ENCODE data around the gene TTC22. TPM values are rescaled to one million over a fixed set of nuclear protein-coding genes. Genes with fewer than 3 reads are reported as not detected.

The TTC22 gene
- total RNA-seq, 4 donors from 2014 or later: 0.10 to 0.24 (median 0.13) TPM; not detected in 1

GRCh38 chr1:54848134-54848948 is 47.2 kb upstream of the TTC22 start:
- no peaks in the 10 kb centered on the region for H3K27me3 ChIP-seq
- TF ChIP-seq, protein P1, sequence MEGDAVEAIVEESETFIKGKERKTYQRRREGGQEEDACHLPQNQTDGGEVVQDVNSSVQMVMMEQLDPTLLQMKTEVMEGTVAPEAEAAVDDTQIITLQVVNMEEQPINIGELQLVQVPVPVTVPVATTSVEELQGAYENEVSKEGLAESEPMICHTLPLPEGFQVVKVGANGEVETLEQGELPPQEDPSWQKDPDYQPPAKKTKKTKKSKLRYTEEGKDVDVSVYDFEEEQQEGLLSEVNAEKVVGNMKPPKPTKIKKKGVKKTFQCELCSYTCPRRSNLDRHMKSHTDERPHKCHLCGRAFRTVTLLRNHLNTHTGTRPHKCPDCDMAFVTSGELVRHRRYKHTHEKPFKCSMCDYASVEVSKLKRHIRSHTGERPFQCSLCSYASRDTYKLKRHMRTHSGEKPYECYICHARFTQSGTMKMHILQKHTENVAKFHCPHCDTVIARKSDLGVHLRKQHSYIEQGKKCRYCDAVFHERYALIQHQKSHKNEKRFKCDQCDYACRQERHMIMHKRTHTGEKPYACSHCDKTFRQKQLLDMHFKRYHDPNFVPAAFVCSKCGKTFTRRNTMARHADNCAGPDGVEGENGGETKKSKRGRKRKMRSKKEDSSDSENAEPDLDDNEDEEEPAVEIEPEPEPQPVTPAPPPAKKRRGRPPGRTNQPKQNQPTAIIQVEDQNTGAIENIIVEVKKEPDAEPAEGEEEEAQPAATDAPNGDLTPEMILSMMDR (IDR thresholded peaks at IDR 0.05 in 4 of 5, conservative IDR thresholded peaks at IDR 0.05 in 1 of 5): no peak
- no peak for TF ChIP-seq POLR2A (IDR thresholded peaks at IDR 0.05)
- H3K4me1 ChIP-seq: no peaks in the 10 kb centered on the region
- no peak overlapping the region for H3K27ac ChIP-seq
- H3K4me3 ChIP-seq: no peak overlapping the region
- in situ Hi-C loops (cut with MboI; ENCODE audit: low sequenced_read_pairs in 4 of 4) (no loop called here), intact Hi-C loops (cut with DNase I; ENCODE audit: low total_unique reads) (no loop called here)
- ATAC-seq (no peak), DNase-seq (no peak)
- peaks cover 0 to 39% of the 10 kb centered on the region in 2 donors for H3K36me3 ChIP-seq
- H3K9me3 ChIP-seq: no peaks in the 10 kb centered on the region

- TF ChIP-seq POLR2A (IDR thresholded peaks at IDR 0.05): no peak
- TF ChIP-seq, protein P1 (IDR thresholded peaks at IDR 0.05 in 4 of 5, conservative IDR thresholded peaks at IDR 0.05 in 1 of 5): no peak
- peaks cover 0 to 24% of the 10 kb centered on the region in 2 donors for H3K36me3 ChIP-seq
- H3K4me1 ChIP-seq: no peaks in the 10 kb centered on the region
- H3K27me3 ChIP-seq: no peaks in the 10 kb centered on the region
- H3K9me3 ChIP-seq: no peaks in the 10 kb centered on the region
- no peak overlapping the region for H3K27ac ChIP-seq
- DNase-seq (no peak), ATAC-seq (no peak)
- intact Hi-C loops (cut with DNase I; ENCODE audit: low total_unique reads): no loop called here
- H3K4me3 ChIP-seq: no peak overlapping the region
- in situ Hi-C loops (cut with MboI; ENCODE audit: low sequenced_read_pairs in 4 of 4): no loop called here
These were observed 45.7 kb upstream of the TTC22 start for GRCh38 chr1:54846716-54847284.

- intact Hi-C loops (cut with DNase I; ENCODE audit: low total_unique reads): no loop called here
- Histone ChIP-seq H3K27ac (no peak overlapping the region), H3K36me3 (peaks cover 0 to 19% of the 10 kb centered on the region in 2 donors), H3K4me3 (no peak overlapping the region), H3K4me1 (no peaks in the 10 kb centered on the region), H3K9me3 (no peaks in the 10 kb centered on the region), H3K27me3 (no peaks in the 10 kb centered on the region)
- DNase-seq (no peak), ATAC-seq (no peak)
- no peak for TF ChIP-seq POLR2A (IDR thresholded peaks at IDR 0.05)
- TF ChIP-seq, protein P1 (IDR thresholded peaks at IDR 0.05 in 4 of 5, conservative IDR thresholded peaks at IDR 0.05 in 1 of 5): no peak
- in situ Hi-C loops (cut with MboI; ENCODE audit: low sequenced_read_pairs in 4 of 4): no loop called here
These were observed 45.2 kb upstream of the TTC22 start for GRCh38 chr1:54846301-54846700.

GRCh38 chr1:54845772-54846171 is 44.6 kb upstream of the TTC22 start:
- ATAC-seq (no peak), DNase-seq (no peak)
- Histone ChIP-seq H3K4me1 (no peaks in the 10 kb centered on the region), H3K36me3 (peaks cover 0 to 13% of the 10 kb centered on the region in 2 donors), H3K27ac (no peak overlapping the region), H3K9me3 (no peaks in the 10 kb centered on the region), H3K27me3 (no peaks in the 10 kb centered on the region), H3K4me3 (no peak overlapping the region)
- intact Hi-C loops (cut with DNase I; ENCODE audit: low total_unique reads) (no loop called here), in situ Hi-C loops (cut with MboI; ENCODE audit: low sequenced_read_pairs in 4 of 4) (no loop called here)
- TF ChIP-seq, protein P1 (IDR thresholded peaks at IDR 0.05 in 4 of 5, conservative IDR thresholded peaks at IDR 0.05 in 1 of 5): no peak
- TF ChIP-seq POLR2A (IDR thresholded peaks at IDR 0.05): no peak
